ENCODE data around the gene KRT33A. TPM values are rescaled to one million over a fixed set of nuclear protein-coding genes. Genes with fewer than 3 reads are reported as not detected.
"Not testable (repeated sequence)": the region's sequence is repeated elsewhere in the genome, so short reads cannot be mapped to it uniquely, and the experiment has no call there.

Gene KRT33A
- not detected for polyA plus RNA-seq (ENCODE audit: insufficient read length in 3 of 3)
- long read RNA-seq, donor 1: 0 reads
- long read RNA-seq, donor 2: 0 reads
- long read RNA-seq, donor 3: 0 reads
- long read RNA-seq, donor 4: 0 reads
- long read RNA-seq, donor 5: 0 reads
- long read RNA-seq, donor 6: 0 reads
- long read RNA-seq, donor 7: 0 reads
- long read RNA-seq, donor 8: 0 reads
- long read RNA-seq, donor 9: 0 reads
- long read RNA-seq, donor 10: 0 reads
- long read RNA-seq, donor 11: 0 reads
- long read RNA-seq, donor 12: 0 reads
- long read RNA-seq, donor 13: 0 reads
- long read RNA-seq, donor 14: 0 reads
- long read RNA-seq, donor 15: 0 reads
- long read RNA-seq, donor 16: 0 reads

DNA sequence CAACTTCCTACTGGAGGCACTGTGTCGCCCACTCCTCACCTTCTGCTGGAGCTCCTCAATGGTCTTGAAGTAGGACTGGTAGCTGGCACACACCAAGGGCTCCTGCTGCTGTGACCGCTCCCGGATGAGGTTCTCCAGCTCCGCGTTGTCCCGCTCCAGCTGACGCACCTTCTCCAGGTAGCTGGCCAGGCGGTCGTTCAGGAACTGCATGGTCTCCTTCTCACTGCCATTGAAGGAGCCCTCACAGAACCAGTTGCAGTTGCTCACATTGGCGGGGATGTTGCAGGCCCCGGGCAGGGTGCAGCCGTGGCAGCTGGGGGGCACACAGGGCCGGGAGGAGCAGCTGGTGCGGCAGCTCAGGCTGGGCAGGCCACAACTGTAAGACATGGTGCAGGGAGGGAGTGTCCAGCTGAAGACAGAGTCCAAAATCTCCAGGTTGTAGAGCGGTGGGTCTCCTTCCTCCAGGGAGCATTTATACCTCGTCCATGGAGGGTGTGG lies at the start of gene KRT33A:
Gene KRT33A, minus strand, starts transcription at position 448 of the 498 bp plus-strand sequence. Its CDS starts 61 bp downstream, at position 387.
- not testable (repeated sequence) for DNase-seq (ENCODE audit: extremely low read depth in 1 of 11, low read depth in 9 of 11, low spot score in 4 of 11)

DNA sequence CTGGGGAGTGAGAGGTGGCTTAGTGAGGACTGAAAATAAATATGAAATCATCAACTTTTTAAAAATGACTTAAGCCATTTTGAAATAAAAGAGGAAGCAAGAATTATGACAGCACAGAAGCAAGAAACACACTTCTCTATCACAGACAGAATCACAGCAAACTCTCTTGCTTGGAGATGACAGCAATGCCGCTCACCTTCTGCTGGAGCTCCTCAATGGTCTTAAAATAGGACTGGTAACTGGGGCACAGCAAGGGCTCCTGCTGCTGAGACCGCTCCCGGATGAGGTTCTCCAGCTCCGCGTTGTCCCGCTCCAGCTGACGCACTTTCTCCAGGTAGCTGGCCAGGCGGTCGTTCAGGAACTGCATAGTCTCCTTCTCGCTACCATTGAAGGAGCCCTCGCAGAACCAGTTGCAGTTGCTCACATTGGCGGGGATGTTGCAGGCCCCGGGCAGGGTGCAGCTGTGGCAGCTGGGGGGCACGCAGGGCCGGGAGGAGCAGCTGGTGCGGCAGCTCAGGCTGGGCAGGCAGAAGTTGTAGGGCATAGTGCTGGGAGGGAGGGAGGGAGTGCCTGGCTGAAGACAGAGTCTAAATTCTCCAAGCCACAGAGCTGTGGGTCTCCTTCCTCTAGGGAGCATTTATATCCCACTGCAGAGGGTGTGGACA lies 46.5 kb upstream of the KRT33A start, which contains the start of gene KRT31:
Gene KRT31, minus strand, starts transcription at position 613 of the 665 bp plus-strand sequence. Its CDS starts 69 bp downstream, at position 544.
- DNase-seq (ENCODE audit: extremely low read depth in 1 of 11, low read depth in 9 of 11, low spot score in 4 of 11): no peak

DNA sequence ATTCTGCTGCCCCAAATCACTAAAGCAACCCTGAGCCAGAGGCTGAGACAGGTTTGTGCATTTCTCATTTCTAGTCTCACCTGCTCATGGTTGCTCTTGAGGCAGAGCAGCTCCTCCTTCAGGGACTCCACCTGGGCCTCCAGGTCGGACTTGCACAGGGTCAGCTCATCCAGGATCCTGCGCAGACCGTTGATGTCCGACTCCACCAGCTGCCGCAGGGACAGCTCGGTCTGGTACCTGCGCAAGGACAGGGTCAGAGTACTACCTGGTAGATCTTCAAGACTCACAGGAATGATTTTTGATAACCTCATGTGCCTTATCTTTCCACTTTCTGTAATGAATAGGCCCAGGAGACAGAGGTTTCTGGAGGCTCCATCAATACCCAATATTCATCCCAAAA lies 45.7 kb upstream of the KRT33A start:
- DNase-seq (ENCODE audit: extremely low read depth in 1 of 11, low read depth in 9 of 11, low spot score in 4 of 11): no peak

DNA sequence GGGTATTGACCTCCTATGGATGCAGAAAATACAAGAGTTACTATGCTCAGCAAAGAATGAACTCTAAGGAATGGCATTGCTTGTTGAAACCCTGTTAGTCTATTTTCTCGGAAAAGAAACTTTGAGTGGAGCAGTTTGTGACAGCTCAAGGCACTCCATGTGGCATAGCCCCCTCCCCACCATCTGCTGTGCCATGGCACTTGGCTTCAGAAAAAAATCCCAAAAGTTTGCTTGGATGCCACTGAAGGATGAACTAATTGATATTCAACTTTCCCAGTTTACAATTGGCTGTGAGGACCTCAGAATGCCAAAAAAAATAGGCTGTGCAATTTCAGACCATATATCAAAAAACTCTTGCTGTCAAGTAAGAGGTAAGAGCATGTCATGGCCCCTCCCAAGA lies 45.0 kb upstream of the KRT33A start:
- DNase-seq (ENCODE audit: extremely low read depth in 1 of 11, low read depth in 9 of 11, low spot score in 4 of 11): no peak

DNA sequence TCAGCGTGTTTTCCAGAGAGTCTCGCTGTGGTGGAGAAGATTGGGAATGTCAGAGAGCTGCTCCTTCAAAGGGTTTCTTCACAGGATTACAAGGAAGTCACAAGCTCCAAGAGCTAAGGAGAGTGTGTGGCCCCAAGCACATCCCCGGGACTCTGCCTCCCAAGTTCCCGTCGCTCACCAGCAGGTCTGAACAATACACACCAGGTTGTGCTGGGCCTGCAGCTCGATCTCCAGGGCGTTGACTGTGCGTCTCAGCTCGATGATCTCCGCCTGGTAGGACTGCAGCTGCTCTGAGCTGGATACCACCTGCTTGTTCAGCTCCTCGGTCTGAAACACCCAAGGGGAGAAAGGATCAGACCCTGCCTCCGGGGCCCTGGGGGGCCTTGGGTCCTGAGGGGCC lies 44.4 kb upstream of the KRT33A start:
- DNase-seq (ENCODE audit: extremely low read depth in 1 of 11, low read depth in 9 of 11, low spot score in 4 of 11): not testable (repeated sequence)

DNA sequence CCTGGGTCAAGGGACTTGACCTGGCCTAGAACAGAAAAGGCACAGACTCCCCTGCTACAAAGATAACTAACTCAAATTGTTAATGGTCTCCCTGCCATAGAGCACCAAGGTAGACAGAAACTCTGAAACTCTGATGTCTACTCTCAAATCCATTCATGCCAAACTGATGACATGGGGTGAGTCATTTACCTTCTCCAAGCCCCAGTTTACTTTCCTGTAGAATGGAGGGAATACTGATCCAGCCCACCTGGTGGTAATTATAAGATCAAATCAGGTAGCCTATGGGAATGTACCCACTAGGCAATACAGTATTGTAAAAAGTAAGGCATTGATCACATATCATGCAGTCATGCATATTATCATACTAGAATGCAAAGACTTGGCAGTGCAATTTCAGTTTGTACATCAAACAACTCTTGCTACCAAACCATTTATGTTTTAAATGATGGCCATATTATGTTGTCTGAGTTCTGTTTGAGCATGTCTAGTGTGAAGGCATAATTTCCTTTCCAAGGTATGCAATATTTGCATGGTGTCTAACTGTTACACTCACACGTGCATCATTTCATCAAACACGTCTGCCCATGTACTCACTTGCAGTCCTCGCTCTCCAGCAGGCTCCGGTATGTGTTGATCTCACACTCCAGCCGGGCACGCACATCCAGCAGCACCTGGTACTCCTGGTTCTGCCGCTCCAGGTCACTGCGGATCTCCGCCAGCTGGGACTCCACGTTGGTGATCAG lies 43.8 kb upstream of the KRT33A start:
- DNase-seq (ENCODE audit: extremely low read depth in 1 of 11, low read depth in 9 of 11, low spot score in 4 of 11): no peak

DNA sequence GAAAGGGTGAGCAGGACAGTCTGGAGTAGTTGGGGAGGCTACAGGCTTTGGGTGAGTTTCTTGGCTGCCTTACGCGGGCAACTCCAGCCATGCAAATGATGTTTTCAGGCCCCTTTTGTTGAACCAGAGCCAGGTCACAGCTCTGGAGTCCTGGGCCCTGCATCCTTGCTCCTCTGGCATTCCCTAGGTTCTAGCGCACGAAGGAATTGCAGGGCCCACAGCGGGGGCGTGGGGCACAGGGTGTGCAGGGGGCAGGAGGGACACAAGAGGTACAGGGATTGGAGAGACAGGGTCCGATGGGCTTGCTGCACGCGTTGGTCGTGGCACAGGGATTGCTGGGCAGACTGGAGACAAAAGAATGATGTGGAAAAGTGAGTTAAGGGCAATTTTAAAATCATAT lies 43.2 kb upstream of the KRT33A start:
- DNase-seq (ENCODE audit: extremely low read depth in 1 of 11, low read depth in 9 of 11, low spot score in 4 of 11): no peak

DNA sequence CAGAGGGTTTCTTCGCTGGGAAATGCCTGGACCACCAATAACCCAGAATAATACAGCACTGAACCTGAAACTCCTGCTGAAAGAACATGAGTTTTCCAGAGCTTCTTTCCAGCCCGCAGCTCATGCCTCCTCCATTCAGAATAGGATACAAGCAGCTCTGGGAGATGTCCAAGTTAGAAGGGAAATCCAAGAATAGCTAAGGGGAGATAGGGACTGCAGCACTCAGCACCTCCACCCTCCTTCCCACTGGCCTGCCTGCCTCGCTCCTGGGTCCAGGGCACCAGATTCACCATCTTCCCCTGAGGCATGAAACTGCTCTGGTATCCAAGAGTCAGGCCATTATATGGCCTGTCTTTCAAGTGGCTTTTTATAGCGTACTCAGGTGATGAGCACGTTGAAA lies 42.7 kb upstream of the KRT33A start:
- no peak for DNase-seq (ENCODE audit: extremely low read depth in 1 of 11, low read depth in 9 of 11, low spot score in 4 of 11)

DNA sequence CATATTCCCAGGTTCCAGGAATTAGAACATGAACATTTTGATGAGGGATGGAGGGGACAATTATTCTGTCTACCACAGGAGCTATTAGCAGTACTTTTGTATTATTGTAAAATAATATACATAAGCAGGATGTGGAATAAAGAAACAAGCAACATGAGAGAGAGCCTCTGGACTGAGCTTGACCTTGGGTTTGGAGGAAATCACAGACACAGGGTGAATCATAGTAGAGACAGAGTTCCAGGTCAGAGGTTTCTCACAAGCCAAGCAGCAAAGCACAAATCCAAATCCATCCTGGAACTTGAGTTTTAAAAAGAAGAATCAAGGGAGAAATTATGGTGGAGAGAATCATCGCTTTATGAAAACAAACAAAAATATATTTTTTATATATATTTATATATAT lies 41.6 kb upstream of the KRT33A start:
- no peak for DNase-seq (ENCODE audit: extremely low read depth in 1 of 11, low read depth in 9 of 11, low spot score in 4 of 11)

DNA sequence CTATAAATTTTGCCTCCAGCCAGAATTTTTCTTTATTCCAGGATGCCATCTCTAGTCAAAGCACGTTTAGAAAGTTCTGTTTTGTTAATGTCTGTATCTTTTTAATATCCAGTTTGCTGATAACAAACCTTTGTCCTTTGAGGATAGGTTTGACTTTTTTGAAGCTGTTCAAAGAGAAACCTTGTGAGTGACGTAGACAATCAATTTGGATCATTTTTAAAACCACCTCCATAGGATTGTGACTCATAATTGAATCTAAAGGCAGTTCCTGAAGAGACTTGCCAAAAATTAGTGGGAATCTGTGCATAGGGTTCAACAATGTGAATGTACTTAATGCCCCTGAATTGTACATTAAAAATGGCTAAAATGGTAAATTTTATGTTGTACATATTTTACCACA lies 40.9 kb upstream of the KRT33A start:
- no peak for DNase-seq (ENCODE audit: extremely low read depth in 1 of 11, low read depth in 9 of 11, low spot score in 4 of 11)

DNA sequence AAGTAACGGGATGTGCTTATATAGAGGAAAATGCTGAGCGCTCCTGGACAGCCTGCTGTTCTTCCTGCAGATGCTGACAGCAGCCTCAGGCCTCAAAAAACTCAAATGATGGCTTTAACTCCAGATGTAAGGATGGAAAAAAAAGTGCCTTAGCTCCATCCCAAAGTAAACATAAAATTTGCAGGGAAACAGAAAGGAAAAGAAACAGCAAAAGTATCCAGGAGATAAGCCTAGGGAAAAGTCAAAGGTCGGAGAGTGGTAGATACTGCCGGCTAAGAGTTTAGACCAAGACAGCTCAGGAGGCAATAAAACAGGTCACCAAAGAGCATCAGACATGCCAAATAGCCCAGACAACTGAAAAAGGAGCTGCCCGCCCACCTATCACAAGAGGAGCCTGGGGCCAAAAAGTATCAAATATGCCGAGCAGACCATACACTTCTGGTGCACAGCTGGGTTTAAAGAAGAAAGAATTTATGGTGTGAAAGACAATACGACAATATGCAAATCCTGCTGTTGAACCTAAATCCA lies 39.8 kb upstream of the KRT33A start:
- DNase-seq (ENCODE audit: extremely low read depth in 1 of 11, low read depth in 9 of 11, low spot score in 4 of 11): peak in 1 of 11 donors; percentile 10

DNA sequence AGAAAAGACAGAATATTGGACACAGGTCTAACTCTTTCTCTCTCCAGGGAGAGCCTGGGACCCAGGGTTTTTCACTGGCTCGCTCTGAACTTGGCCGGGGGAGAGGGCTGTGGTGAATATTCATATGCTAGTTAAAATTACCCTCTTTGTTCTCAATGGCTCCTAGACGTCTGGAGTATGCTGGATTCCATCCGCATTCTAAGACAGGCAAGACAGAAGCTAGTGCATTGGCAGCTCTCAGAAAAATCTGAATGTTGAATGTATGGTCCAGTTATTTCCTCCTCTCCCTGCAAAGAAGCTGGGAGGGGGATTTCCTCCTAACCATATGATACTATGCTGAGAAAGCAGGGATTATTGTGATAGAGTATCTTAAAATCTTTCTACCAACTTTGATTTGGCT lies 37.0 kb upstream of the KRT33A start:
- no peak for DNase-seq (ENCODE audit: extremely low read depth in 1 of 11, low read depth in 9 of 11, low spot score in 4 of 11)

DNA sequence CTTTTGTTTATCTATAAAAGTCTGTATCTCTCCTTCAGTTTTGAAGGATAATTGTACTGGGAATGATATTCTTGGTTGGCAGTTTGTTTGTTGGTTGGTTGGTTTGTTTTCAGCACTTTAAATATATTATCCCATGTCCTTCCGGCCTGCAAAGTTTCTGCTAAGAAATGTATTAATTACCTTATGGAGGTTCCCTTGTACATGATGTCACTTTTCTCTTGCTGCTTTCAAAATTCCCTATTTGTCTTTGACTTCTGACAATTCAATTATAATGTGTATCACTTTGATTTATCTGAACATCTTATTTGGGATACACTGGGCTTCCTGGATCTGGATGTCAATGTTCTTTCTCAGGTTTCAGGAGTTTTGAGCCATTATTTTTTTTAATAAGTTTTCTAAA lies 35.6 kb upstream of the KRT33A start:
- DNase-seq (ENCODE audit: extremely low read depth in 1 of 11, low read depth in 9 of 11, low spot score in 4 of 11): no peak

DNA sequence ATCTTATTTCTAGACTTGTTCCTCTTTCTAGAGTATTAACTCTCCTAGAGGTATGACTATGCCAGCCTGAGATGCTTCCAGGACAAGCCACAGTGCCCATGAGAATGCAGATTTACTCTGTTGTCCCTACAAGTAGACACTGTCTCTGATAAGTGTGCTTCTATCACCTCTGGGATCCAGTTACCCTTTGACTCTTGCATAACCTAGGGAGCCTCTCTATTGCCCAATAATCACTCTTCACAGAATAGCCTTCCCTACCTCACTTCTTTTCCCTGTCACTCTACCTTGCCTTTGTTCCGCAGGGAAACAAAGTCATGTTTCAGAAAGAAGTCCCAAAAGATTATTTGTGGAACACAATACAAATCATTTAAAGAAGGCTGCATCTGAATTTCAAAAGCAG lies 33.1 kb upstream of the KRT33A start:
- no peak for DNase-seq (ENCODE audit: extremely low read depth in 1 of 11, low read depth in 9 of 11, low spot score in 4 of 11)

DNA sequence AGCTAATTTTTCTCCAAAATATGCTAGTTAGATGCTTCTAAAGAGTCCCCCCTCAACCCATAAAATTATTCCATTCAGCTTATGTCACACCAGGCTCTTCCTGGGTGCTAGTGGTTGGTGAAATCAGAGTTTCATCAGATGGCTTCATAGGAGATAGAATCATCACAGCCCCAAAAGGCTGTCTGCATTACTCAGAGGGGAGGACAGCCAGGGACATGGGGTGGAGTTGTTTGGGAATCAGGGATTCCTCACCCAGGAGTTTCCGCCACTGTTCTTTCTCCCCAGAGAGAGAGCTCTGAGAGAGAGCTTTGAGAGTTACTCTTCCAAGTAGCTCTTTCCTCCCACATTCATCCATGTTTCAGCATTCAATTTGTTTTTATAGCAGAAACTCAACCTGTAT lies 31.8 kb upstream of the KRT33A start:
- DNase-seq (ENCODE audit: extremely low read depth in 1 of 11, low read depth in 9 of 11, low spot score in 4 of 11): no peak

DNA sequence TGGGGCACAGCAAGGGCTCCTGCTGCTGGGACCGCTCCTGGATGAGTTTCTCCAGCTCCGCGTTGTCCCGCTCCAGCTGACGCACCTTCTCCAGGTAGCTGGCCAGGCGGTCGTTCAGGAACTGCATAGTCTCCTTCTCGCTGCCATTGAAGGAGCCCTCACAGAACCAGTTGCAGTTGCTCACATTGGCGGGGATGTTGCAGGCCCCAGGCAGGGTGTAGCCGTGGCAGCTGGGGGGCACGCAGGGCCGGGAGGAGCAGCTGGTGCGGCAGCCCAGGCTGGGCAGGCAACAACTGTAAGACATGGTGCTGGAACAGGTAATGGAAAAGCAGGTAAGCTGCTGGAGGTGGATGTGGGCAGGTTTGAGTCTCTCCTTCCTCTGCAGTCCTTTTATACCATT lies 31.3 kb upstream of the KRT33A start, which contains the start of gene KRT34:
Gene KRT34, minus strand, starts transcription at position 364 of the 400 bp plus-strand sequence. Its CDS starts 60 bp downstream, at position 304.
- DNase-seq (ENCODE audit: extremely low read depth in 1 of 11, low read depth in 9 of 11, low spot score in 4 of 11): not testable (repeated sequence)

DNA sequence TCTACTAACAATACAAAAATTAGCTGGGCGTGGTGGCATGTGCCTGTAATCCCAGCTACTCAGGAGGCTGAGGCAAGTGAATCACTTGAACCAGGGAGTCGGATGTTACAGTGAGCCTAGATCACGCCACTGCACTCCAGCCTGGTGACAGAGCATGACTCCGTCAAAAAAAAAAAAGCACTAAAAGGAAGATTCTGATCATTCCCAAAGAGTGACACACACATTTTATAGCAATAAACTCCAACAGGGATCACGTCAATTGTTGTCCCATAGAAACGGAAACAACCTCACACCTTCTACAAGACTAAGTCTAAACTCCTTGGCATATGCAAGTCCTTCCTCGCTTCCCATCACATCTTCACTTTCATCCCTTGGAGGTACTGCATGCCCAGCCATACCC lies 29.5 kb upstream of the KRT33A start:
- DNase-seq (ENCODE audit: extremely low read depth in 1 of 11, low read depth in 9 of 11, low spot score in 4 of 11): not testable (repeated sequence)

DNA sequence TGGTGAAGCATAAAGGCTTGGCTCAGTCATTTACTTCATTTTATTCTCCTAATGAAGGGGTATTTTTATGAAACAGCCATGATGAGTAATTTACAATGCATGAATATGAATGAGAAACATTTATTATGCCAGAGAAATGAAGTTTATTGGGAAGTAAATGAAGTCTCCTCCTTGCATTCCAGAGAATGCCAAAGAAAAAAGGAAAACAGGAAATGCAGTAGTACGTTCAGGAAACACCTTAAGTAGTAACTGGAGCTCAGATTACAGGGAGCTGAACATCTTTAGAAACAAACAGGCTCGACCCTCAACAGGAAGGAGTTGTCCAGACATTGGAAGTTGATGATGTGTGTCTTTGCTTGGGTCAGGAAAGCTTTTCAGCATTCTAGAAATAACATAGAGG lies 26.9 kb upstream of the KRT33A start:
- DNase-seq (ENCODE audit: extremely low read depth in 1 of 11, low read depth in 9 of 11, low spot score in 4 of 11): peak in 4 of 11 donors; percentile 2 to 15 (median 6)

DNA sequence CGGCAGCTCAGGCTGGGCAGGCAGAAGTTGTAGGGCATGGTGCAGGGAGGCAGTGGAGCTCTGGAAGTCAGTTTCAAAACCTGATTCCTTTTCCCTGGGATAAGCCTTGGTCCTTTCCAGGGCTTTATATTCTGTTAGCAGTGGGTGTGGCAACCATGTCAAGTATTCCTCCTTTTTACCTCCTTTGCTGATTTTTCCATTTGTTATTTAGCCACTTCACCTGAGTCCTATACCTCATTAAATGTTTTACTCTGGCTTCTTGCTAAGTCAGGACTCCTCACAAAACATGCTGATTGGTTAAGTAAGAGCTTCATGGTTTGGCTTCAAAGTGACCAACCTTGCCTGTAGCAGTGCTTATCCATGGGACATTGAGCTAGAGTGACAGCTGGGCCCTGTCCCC lies 19.1 kb upstream of the KRT33A start, which contains the start of gene KRT33B:
Gene KRT33B, minus strand, starts transcription at position 101 of the 400 bp plus-strand sequence. Its CDS starts 63 bp downstream, at position 38.
- no peak for DNase-seq (ENCODE audit: extremely low read depth in 1 of 11, low read depth in 9 of 11, low spot score in 4 of 11)
